Duodenal mucosa (tissue), 2 donors: Measurements from ENCODE around the gene TSPAN18.

Experiments
- H3K27ac ChIP-seq: one replicate; pipeline ENCODE4 v1.7.0; 2013; ENCODE audit warnings: low read depth, low read length
- H3K27me3 ChIP-seq, 2 donors: one replicate each; pipeline ENCODE4 v1.7.0; 2013; ENCODE audit warnings: low read length in 2 of 2, control low read depth in 1 of 2; ENCODE audit not compliant: insufficient read depth in 2 of 2, control insufficient read depth in 1 of 2
- H3K36me3 ChIP-seq, 2 donors: one replicate each; pipeline ENCODE4 v1.7.0; 2013; ENCODE audit warnings: low read length in 2 of 2, control low read depth in 1 of 2; ENCODE audit not compliant: insufficient read depth in 2 of 2, control insufficient read depth in 1 of 2
- H3K4me1 ChIP-seq, 2 donors: one replicate each; pipeline ENCODE4 v1.7.0; 2013; ENCODE audit warnings: low read length in 2 of 2, control low read depth in 1 of 2; ENCODE audit not compliant: insufficient read depth in 2 of 2, control insufficient read depth in 1 of 2
- H3K4me3 ChIP-seq, 2 donors: one replicate each; pipeline ENCODE4 v1.7.0; 2013; ENCODE audit warnings: low read length in 2 of 2, low read depth in 1 of 2
- H3K9ac ChIP-seq, 2 donors: one replicate each; pipeline ENCODE4 v1.7.0; 2013; ENCODE audit warnings: low read length in 2 of 2, low read depth in 1 of 2
- H3K9me3 ChIP-seq, 2 donors: one replicate each; pipeline ENCODE4 v1.7.0; 2013; ENCODE audit warnings: low read length in 2 of 2, control low read depth in 1 of 2; ENCODE audit not compliant: control insufficient read depth in 1 of 2

The TSPAN18 gene

DNA sequence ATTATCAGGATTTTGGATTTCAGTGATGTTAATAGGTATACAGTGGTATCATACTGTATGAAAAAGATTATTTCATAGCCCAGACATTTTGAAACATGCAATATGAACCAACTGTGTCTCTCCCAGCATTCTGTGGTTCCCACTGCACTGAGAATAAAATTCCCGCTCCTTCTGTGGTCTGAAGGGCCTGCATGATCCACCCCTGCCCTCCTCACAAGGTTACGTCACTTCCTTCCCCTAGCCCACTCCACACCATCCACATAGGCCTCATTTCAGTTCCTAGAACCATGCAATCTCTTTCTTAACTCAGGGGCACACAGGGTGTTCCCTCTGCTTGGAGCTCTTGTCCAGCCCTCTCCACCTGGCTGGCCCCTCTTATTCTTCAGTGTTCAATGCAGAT, 103.1 kb downstream of the TSPAN18 start:
- Histone ChIP-seq H3K36me3 (no peaks in the 10 kb centered on the region), H3K4me3 (no peak overlapping the region), H3K4me1 (peaks cover 11 to 18% of the 10 kb centered on the region in 2 donors), H3K9me3 (no peaks in the 10 kb centered on the region), H3K27me3 (no peaks in the 10 kb centered on the region), H3K9ac (no peak overlapping the region), H3K27ac (no peak overlapping the region)

DNA sequence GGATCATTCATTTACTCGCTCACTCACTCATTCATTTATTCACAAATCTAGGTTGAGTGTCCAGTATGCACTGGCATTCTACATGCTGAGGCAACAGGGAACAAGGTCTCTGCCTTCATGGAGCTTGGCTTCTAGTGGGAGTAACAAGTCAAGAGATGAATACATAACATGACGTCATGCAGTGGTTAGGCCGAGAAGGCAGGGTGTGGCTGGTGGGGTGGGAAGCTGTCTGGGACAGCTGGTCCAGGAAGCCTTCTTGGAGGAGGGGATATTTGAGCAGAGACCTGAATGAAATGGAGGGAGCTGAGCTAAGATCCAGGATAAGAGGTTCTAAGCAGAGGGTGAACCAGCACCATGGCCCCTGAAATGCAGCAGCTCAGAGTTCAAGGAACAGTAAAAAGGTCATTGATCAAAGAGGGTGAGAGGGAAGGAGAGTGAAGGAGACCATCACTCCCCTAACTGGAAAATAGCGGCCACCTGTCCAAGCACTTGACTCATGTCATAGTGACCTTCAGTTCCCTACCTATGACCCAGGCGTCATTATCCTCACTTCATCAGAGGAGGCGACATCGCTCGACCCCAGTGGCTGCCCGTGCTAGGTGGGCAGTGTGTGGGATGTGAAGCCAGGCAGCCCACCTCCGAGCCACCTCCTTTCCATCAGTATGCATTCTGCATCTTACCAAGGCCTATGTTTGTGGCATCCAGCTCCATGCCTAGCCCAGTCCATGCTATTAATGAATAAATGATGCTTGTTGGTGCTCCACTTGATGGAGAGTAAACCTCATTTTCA, 105.0 kb downstream of the TSPAN18 start:
- Histone ChIP-seq H3K4me1 (peaks cover 17 to 22% of the 10 kb centered on the region in 2 donors), H3K27ac (no peak overlapping the region), H3K36me3 (no peaks in the 10 kb centered on the region)

GRCh38 chr11:44832452-44832851, 105.7 kb downstream of the TSPAN18 start:
- no peak overlapping the region for H3K9ac ChIP-seq
- H3K27ac ChIP-seq = no peak overlapping the region
- H3K27me3 ChIP-seq = no peaks in the 10 kb centered on the region
- no peak overlapping the region for H3K4me3 ChIP-seq
- H3K36me3 ChIP-seq = no peaks in the 10 kb centered on the region
- H3K9me3 ChIP-seq = peaks cover 0 to 4% of the 10 kb centered on the region in 2 donors
- H3K4me1 ChIP-seq = peaks cover 17 to 22% of the 10 kb centered on the region in 2 donors

More for the DNA sequence above, 105.0 kb downstream of the TSPAN18 start:
- Histone ChIP-seq H3K27me3 (no peaks in the 10 kb centered on the region), H3K9ac (no peak overlapping the region), H3K9me3 (no peaks in the 10 kb centered on the region), H3K4me3 (no peak overlapping the region)

DNA sequence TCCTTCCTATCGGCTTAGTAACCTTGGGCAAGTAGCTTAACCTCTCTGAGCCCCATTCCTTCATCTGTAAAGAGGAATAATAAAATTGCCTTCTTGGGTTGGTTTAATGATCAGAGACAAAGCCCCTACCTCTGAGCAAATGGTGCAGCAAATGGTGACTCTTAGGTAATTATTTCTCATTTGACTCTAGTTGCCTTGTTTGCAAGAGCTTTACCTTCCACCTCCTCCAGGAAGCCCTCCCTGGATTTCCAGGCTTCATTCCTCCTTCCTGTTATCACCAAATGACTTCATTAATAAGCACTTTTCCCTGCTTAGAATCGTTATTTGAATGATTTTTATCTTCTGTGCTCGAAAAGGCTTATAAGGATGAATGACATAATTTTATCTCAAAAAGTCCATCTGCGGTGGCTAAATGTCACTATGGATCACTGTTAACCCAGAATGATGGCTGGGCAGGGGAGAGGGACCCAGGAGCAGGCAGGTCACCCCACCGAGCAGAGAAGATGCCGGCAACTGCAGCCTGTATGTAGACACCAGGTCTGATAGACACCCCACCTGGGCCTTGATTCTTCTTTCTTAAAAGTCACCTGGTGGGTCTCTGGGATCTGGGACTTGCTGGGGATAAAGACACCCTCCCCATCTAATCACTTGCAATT, 106.6 kb downstream of the TSPAN18 start:
- H3K36me3 ChIP-seq = no peaks in the 10 kb centered on the region
- no peak overlapping the region for H3K9ac ChIP-seq
- H3K4me1 ChIP-seq = peaks cover 17 to 22% of the 10 kb centered on the region in 2 donors
- no peak overlapping the region for H3K4me3 ChIP-seq
- H3K27ac ChIP-seq = no peak overlapping the region
- peaks cover 0 to 4% of the 10 kb centered on the region in 2 donors for H3K9me3 ChIP-seq
- no peaks in the 10 kb centered on the region for H3K27me3 ChIP-seq

GRCh38 chr11:44833877-44834452, 107.2 kb downstream of the TSPAN18 start:
- no peaks in the 10 kb centered on the region for H3K36me3 ChIP-seq
- H3K9ac ChIP-seq = no peak overlapping the region
- H3K27ac ChIP-seq = no peak overlapping the region
- no peaks in the 10 kb centered on the region for H3K27me3 ChIP-seq
- H3K4me1 ChIP-seq = peaks cover 17 to 22% of the 10 kb centered on the region in 2 donors
- H3K9me3 ChIP-seq = peaks cover 0 to 4% of the 10 kb centered on the region in 2 donors
- no peak overlapping the region for H3K4me3 ChIP-seq

DNA sequence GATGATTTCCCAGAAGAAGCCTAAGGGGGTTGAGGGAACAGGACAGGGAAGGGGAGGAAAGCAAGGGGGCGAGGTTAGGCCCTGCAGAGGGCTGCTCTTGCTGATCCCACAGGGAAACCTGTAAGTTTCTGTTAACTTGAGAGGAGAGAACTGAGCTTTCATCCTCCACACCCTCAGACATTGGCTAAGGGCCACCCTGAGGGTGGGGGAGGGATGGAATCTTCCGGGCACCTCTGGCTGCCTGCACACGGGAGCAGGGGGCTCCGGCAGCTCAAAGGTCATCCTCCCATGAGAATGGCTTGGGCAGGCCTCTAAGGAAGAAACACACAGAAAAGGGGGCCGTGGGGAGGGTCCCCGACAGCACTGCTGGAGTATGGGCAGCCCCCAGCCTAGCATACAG, 108.1 kb downstream of the TSPAN18 start:
- Histone ChIP-seq H3K27ac (no peak overlapping the region), H3K4me1 (peaks cover 17 to 22% of the 10 kb centered on the region in 2 donors), H3K27me3 (no peaks in the 10 kb centered on the region), H3K4me3 (no peak overlapping the region), H3K9ac (no peak overlapping the region), H3K36me3 (no peaks in the 10 kb centered on the region), H3K9me3 (peaks cover 0 to 4% of the 10 kb centered on the region in 2 donors)

- H3K27ac ChIP-seq = no peak overlapping the region
- H3K36me3 ChIP-seq = no peaks in the 10 kb centered on the region
- H3K9me3 ChIP-seq = peaks cover 0 to 4% of the 10 kb centered on the region in 2 donors
- no peak overlapping the region for H3K4me3 ChIP-seq
- no peak overlapping the region for H3K9ac ChIP-seq
- H3K27me3 ChIP-seq = no peaks in the 10 kb centered on the region
- peaks cover 17 to 22% of the 10 kb centered on the region in 2 donors for H3K4me1 ChIP-seq
Measured at GRCh38 chr11:44835296-44835695, 108.5 kb downstream of the TSPAN18 start.

GRCh38 chr11:44835938-44836337, 109.2 kb downstream of the TSPAN18 start:
- Histone ChIP-seq H3K4me3 (no peak overlapping the region), H3K9ac (no peak overlapping the region), H3K27ac (no peak overlapping the region)

GRCh38 chr11:44837661-44838060, 110.9 kb downstream of the TSPAN18 start:
- Histone ChIP-seq H3K4me1 (peaks cover 17 to 22% of the 10 kb centered on the region in 2 donors), H3K4me3 (no peak overlapping the region), H3K9me3 (peaks cover 0 to 4% of the 10 kb centered on the region in 2 donors), H3K27ac (no peak overlapping the region), H3K36me3 (no peaks in the 10 kb centered on the region), H3K27me3 (no peaks in the 10 kb centered on the region), H3K9ac (no peak overlapping the region)

More at GRCh38 chr11:44835938-44836337, 109.2 kb downstream of the TSPAN18 start:
- Histone ChIP-seq H3K36me3 (no peaks in the 10 kb centered on the region), H3K4me1 (peaks cover 17 to 22% of the 10 kb centered on the region in 2 donors), H3K9me3 (peaks cover 0 to 4% of the 10 kb centered on the region in 2 donors), H3K27me3 (no peaks in the 10 kb centered on the region)
